GM18505 (cell line): ENCODE measurements around the gene ZSCAN12.
"Not testable (repeated sequence)": the region's sequence is repeated elsewhere in the genome, so short reads cannot be mapped to it uniquely, and the experiment has no call there.

ENCODE experiments used
- ATAC-seq: cut with Tn5 transposase; IDR thresholded peaks from one replicate; pipeline ENCODE4 v1.9.1; 2021; ENCODE audit not compliant: unreplicated experiment
- POLR2A ChIP-seq: IDR thresholded peaks from 4 replicates; pipeline ENCODE4 v1.6.1; 2011; ENCODE audit warnings: borderline replicate concordance; ENCODE audit not compliant: insufficient read depth, insufficient read length; ENCODE audit errors: extremely low read depth

The ZSCAN12 gene

DNA sequence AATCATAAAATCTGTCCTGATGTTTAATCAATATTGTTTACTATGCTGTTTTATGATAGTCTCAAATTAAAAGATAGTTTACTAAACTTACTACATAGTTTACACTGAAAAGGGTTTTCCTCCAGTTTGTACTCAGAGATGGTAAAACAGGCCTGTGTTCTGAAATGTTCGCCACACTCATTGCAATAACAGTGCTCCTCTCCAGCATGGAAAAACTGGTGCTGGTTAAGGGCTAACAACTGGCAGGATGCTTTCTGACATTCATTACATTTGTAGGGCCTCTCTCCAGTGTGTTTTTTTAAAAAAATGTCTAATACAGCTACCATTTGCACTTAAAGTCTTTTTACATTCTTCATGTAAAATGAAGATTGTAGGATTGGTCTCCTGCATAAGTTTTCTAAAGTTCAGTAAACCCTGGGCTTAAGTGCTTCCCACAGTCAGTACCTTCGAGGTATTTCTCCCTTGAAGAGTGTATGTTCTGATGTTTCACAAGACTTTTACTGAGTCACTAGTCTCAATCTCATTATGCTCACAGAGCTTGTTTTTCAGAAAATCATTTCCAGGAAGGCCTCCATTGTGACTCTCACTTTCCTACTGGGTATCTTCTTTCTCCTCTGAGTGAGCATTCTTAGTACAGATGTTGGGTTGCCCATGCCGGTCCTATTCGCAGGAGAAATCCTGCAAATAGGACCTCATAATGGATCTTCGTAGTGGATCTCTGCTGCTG is 8.7 kb upstream of the ZSCAN12 start:
- no peak for TF ChIP-seq POLR2A
- no peak for ATAC-seq

DNA sequence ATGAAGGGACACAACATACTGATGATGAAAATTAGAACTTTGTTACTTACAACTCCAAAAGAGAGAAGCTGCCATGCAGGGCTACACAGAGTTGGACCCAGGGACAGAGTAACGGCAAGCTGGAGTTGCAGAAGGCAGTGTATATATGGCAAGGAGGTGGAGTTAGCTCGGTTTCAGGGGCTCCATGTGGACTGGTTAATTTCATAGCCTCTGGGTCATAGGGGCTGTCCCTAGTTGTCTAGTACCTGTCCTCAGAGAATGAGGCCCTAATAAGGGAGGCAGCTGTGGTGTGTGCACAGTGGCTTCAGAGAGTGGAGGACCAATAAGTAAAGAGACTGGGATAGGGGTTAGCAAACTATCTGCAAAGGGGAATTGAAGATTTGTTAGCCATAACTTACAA is 7.9 kb upstream of the ZSCAN12 start:
- no peak for ATAC-seq

DNA sequence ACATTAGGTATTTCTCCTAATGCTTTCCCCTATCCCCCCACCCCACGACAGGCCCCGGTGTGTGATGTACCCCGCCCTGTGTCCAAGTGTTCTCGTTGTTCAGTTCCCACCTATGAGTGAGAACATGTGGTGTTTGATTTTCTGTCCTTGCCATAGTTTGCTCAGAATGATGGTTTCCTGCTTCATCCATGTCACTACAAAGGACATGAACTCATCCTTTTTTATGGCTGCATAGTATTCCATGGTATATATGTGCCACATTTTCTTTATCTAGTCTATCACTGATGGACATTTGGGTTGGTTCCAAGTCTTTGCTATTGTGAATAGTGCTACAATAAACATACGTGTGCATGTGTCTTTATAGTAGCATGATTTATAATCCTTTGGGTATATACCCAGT is 4.4 kb upstream of the ZSCAN12 start:
- not testable (repeated sequence) for ATAC-seq

More for the DNA sequence above, 7.9 kb upstream of the ZSCAN12 start:
- no peak for TF ChIP-seq POLR2A

DNA sequence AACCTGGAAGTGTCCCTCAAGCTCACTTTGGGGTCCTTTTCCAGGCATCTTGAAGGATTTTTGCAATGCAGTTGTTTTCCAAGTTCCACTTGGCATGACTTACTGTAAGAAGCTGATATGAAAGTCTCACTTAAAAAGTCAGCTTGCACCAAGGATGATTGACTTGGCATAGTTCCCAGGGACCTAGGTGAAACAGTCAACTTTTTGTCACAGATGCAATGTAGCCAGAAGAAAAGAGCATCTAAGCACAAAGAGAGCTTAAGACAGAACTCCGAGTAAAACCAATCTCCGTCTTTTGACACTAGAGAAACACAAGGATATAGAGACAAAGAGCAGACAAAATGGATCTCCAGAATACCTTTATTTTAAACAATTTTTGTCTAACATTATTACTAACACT is 2.6 kb upstream of the ZSCAN12 start:
- ATAC-seq: no peak
- TF ChIP-seq POLR2A: no peak

DNA sequence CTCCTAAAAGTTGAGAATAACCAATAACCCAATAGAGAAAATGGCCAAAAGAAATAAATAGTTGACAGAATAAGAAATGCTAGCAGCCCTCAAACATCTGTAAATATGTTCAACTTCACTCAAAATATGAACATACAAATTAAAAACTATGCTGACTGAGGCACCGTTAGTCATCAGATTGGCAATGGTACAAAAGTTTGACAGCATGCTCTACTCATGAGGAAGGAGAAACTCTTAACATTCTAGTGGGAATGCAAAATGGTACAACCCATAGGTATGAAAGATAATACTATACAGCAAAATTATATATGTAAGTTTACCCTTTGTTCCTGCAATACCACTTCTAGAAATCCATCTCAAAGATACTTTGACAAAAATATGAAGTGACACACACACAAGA is 1.6 kb upstream of the ZSCAN12 start:
- no peak for TF ChIP-seq POLR2A
- no peak for ATAC-seq

DNA sequence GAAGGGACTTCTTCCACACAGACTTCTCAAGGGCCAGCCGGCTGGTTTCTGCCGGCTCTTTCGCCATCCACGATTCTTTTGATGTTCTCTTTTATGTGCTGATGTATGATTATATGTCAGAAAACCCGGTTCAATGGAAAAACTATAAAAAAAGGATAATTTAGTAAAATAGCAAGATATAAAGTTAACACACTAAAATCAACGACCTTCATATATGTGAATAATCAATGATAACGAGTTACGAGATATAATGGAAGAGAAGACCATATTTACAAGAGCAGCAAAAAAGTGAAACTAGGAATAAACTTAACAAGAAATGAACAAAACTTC is 540 bp upstream of the ZSCAN12 start:
- TF ChIP-seq POLR2A: no peak
- ATAC-seq: no peak

DNA sequence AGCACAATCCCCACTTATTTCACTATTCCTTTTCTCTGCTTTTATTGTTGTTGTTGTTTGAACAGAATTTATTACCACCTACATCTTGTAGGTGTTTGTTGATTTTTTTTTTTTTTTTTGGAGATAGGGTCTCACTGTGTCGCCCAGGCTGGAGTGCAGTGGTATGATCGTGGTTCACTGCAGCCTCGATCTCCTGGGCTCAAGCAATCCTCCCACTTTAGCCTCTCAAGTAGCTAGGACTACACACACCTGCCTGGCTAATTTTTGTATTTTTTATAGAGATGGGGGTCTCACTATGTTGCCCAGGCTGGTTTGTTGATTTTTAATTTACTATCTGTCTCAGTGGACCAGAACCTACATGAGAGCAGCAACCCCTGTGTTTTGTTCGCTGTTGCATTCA is 3.6 kb downstream of the ZSCAN12 start:
- TF ChIP-seq POLR2A: no peak
- no peak for ATAC-seq

DNA sequence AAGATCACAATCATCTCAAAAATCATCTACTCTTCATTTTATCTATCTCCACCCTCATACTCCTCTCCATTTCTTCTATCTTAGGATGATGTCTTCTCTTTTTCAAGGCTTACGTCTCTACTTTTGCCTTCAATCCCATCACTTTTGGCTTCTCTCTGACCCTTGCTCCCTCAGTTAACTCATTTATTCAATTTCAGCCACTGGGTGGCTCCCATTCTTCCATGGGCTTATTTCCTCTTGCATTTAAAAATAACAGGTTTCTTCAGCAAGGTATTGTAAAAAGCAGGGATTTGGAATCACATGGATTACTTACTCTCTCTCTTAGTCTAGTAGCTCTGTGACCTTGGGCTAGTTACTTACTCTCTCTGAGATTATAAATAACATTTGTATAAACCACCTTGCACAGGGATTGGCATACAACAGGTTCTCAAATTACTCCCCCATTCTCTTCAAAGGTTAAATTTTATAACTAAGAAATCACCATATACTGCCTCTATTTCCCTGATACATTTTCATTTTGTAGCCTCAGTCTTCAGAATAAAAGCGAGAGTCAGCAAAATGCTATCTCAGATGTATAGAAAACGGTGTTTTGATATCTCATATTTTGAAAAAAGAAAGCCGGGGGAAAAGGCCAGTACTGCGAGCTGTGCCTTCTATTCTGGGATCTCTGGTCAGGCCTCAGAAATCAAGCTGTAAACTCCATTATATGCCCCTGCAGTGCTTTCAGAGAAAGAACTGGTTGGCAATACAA is 5.5 kb downstream of the ZSCAN12 start:
- no peak for ATAC-seq
- no peak for TF ChIP-seq POLR2A

DNA sequence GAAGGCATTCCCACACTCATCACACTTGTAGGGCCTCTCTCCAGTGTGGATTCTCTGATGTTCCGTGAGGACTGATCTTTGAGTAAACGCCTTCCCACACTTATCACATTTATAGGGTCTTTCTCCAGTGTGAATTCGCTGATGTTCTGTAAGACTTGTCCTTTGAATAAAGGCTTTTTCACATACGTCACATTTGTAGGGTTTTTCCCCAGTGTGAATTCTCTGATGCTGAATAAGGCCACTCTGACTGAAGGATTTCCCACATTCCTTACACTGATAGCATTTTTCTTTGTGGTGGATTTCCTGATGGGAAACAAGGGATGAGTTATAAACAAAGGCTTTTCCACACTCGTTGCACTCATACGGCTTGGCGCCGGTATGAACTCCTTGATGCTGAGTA is 8.9 kb downstream of the ZSCAN12 start:
- no peak for TF ChIP-seq POLR2A
- no peak for ATAC-seq

DNA sequence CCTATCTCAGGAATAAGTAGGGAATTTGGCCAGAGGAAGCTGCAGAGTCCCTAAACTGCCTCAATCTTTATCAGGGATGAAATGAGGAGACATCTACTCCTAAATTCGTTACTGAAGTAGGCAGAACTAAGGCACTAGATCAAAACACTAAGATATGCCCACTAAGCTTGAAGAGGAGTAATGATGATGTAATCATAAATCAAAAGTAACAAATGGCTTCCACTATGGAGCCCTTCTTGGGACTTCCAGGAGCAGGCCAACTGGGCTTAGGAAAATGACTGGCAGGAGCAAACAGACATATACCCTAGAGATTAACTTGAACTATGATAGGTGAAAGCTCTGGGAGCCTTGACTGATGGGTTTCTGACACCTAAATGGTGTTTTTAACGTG is 15.4 kb downstream of the ZSCAN12 start:
- no peak for ATAC-seq
- no peak for TF ChIP-seq POLR2A

DNA sequence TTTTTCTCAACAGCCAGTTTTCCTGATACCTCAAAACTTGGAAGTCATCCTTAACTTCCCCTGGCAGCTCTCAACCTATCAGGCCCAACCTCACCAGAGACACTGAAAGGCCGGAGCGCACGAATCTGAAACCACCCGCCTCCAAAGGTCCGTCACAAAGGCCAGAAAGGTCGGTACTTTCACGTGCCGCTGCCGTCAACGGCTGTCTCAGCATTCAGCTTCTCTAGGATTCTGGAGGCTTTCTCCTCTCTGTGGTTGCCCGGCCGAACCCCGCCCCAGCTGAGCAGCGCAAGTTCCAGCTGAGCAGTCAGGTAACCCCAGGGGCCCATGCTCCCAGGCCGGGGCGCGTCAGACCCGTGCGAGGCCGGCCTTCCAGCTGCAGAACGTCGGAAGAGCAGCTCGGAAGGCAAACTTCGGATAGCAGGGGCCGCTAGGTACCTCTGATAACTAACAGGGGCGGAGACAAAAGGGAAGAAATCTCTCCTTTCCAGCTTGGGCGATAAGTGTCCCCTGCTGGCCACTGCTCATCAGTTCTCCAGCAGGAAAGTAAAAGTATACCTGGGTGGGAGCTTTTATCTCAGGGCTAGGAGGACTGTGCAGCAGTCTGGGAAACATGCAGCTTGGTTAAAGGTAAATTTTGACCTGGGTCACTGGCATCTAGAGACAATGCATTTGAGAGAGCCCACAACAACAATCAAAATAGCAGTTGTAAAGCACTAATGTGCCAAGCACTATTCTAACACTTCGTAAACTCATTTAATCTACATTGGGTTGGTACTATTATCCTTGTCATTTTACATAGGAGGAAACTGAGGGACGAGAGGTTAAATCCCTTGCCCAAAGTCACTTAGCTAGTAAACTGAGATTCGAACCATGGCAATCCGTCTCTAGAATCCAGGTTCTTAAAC is 16.1 kb downstream of the ZSCAN12 start:
- peak; percentile 51 for TF ChIP-seq POLR2A
- ATAC-seq: peak; percentile 92

DNA sequence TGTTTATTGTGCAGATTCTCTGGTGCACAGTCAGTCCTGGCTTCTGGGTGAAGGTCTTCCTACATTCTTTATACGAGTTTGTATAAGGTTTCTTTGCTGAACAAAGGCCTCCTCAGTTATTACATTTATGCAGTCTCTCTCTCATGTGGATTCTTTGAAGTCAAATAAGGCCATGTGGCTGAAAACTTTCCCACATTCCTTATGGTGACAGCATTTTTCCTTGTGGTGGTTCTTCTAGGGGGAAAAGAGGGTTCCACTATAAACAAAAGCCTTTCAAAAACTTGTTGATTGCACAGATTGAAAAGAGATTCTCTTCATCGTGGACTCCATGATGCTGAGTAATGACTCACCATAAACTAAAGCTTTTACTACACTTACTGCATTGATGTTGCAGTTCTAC is 19.2 kb downstream of the ZSCAN12 start:
- no peak for TF ChIP-seq POLR2A
- ATAC-seq: no peak

DNA sequence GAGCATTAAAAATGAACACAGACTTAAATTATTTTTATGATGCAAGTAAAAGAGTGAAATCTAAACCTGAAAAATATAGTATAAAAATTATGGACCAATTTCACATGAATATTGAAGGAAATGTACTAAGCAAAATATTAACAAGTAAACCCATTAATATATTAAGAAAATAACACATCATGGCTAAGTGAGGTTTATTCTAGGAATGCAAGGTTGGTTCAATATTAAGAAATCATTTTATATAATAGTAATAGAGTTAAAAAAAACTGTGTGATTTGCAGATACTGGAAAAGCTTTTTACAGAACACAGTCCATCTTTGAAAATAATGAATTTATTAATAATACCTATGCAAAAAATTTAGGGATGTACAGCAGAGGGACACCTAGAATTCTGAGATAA is 20.9 kb downstream of the ZSCAN12 start:
- TF ChIP-seq POLR2A: no peak
- ATAC-seq: no peak

DNA sequence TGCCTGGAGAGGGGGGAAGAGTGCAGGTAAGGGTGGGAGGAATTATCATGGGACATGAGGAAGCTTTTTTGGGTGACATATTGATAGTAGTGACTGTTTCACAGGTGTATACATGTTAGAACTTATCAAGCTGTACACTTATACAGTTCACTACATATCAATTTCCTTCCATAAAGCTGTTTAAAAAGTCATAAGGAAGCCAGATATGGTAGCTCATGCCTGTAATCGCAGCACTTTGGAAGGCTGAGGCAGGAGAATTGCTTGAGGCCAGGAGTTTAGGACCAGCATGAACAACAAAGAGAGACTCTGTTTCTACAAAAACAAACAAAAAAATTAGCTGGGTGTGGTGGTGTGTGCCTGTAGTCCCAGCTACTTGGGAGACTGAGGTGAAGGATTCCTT is 21.7 kb downstream of the ZSCAN12 start:
- ATAC-seq: no peak
- no peak for TF ChIP-seq POLR2A
